Fibroblast of pulmonary artery (primary cell): ENCODE results near the gene XYLT1.

Experiments
- DNase-seq: peaks from one replicate; pipeline ENCODE4 v3.0.0-alpha.2; 2010; ENCODE audit warnings: low read depth
- H3K4me3 ChIP-seq: replicated peaks from 2 replicates; pipeline ENCODE4 v1.5.1; 2011; ENCODE audit warnings: low read depth, mild to moderate bottlenecking, control low read depth, low read length, moderate library complexity
- CTCF ChIP-seq: IDR thresholded peaks from 2 replicates; pipeline ENCODE4 v1.5.1; 2011; ENCODE audit warnings: mild to moderate bottlenecking, control low read depth, low read length, inconsistent platforms; ENCODE audit errors: missing control alignments

Gene XYLT1

GRCh38 chr16:17364319-17365210, 106.2 kb downstream of the XYLT1 start:
- TF ChIP-seq CTCF = no peak
- peak; percentile 85 for DNase-seq
- H3K4me3 ChIP-seq = no peak overlapping the region

GRCh38 chr16:17362946-17363345, 107.8 kb downstream of the XYLT1 start:
- TF ChIP-seq CTCF = no peak
- DNase-seq = no peak
- no peak overlapping the region for H3K4me3 ChIP-seq

GRCh38 chr16:17362183-17362582, 108.6 kb downstream of the XYLT1 start:
- TF ChIP-seq CTCF = no peak
- H3K4me3 ChIP-seq = no peak overlapping the region
- no peak for DNase-seq

GRCh38 chr16:17360693-17361122, 110.1 kb downstream of the XYLT1 start:
- DNase-seq = no peak
- H3K4me3 ChIP-seq = no peak overlapping the region
- TF ChIP-seq CTCF = no peak

- DNase-seq = no peak
- TF ChIP-seq CTCF = no peak
- H3K4me3 ChIP-seq = no peak overlapping the region
Measured at GRCh38 chr16:17359788-17360390, 110.9 kb downstream of the XYLT1 start.

- no peak overlapping the region for H3K4me3 ChIP-seq
- DNase-seq = no peak
- no peak for TF ChIP-seq CTCF
Measured at GRCh38 chr16:17358846-17359245, 111.9 kb downstream of the XYLT1 start.
